Ovary (tissue), 9 donors: ENCODE data around the gene NOL12. TPM values are rescaled to one million over a fixed set of nuclear protein-coding genes. Genes with fewer than 3 reads are reported as not detected.

ENCODE experiments used
- DNase-seq, 5 donors: peaks; one replicate each; pipeline ENCODE4 v3.0.0-alpha.2; 2019 to 2020
- H3K27ac ChIP-seq, 2 donors: fragments of 200-600 bp; one replicate each; pipeline versions ENCODE4 v1.5.1 to v1.8.0; 2019 to 2022
- H3K27me3 ChIP-seq: fragments of 200-600 bp; one replicate; pipeline ENCODE4 v1.8.0; 2022
- H3K36me3 ChIP-seq: fragments of 200-600 bp; sonication (generic); one replicate; pipeline ENCODE4 v1.5.1; 2019
- H3K4me1 ChIP-seq: one replicate; pipeline ENCODE4 v1.8.1; 2013; ENCODE audit warnings: mild to moderate bottlenecking, moderate library complexity; ENCODE audit not compliant: insufficient read depth
- H3K4me3 ChIP-seq: fragments of 200-600 bp; sonication (generic); one replicate; pipeline ENCODE4 v1.5.1; 2017
- H3K9me3 ChIP-seq, 2 donors: fragments of 200-600 bp in 1 of 2; sonication (generic) in 1 of 2; one replicate each; pipeline versions ENCODE4 v1.5.1 to v1.8.1; 2013 to 2019; ENCODE audit warnings: mild to moderate bottlenecking in 1 of 2, moderate library complexity in 1 of 2
- CTCF ChIP-seq, 3 donors: fragments of 450-650 bp in 2 of 3; fragments of 200-600 bp in 1 of 3; IDR thresholded peaks; one replicate each; pipeline versions ENCODE4 v1.5.1 to v1.8.0; 2016 to 2022; ENCODE audit warnings: antibody characterized with exemption in 3 of 3, mild to moderate bottlenecking in 1 of 3
- EP300 ChIP-seq: sonication (generic); formaldehyde crosslinking; IDR thresholded peaks from one replicate; pipeline ENCODE4 v1.6.1; 2017; ENCODE audit warnings: antibody characterized with exemption
- POLR2A ChIP-seq: fragments of 450-650 bp; IDR thresholded peaks from one replicate; pipeline ENCODE4 v1.6.1; 2017; ENCODE audit warnings: antibody characterized with exemption, mild to moderate bottlenecking, moderate library complexity
- WGBS, 3 donors: extraction: QIAGEN DNeasy Blood & Tissue Kit in 1 of 3; methylation state at CpG; one replicate each; pipeline versions ENCODE4 v1.1.5 to v1.1.7; 2013 to 2017; 5-methylcytosine and 5-hydroxymethylcytosine counted together
- intact Hi-C, 4 donors: fragments of 100-400 bp; cut with DNase I; formaldehyde crosslinking; loops; one replicate each; pipeline versions ENCODE4 v1.11.0 to v1.15.1; 2022 to 2023
- polyA plus RNA-seq, 2 donors: library from polyadenylated mRNA; stranded (reverse); fragments of 200-250 nt in 1 of 2; fragments of 350-450 nt in 1 of 2; fragmentation: Illumina TruSeq in 1 of 2; extraction: RNeasy Lipid Tissue Mini Kit (QIAGEN cat#74804) in 1 of 2; gene quantifications; one replicate each; pipeline ENCODE4 v1.2.3, GENCODE V29; 2013 to 2014
- total RNA-seq, 7 donors: library from RNA; depleted of rRNA in 2 of 7; stranded (reverse); fragments of >200 nt in 2 of 7; fragmentation: NEBNext Ultra II Directional in 3 of 7; extraction: Animal tissue kit (Norgen Biotek cat#: 25700) in 3 of 7; gene quantifications; one replicate each; pipeline versions ENCODE4 v1.1.0 to v1.2.4, GENCODE V29; 2016 to 2023
- donor health status: DM: no; HTN: no; CAD: no; lungs with moderate emphysema.
- donor health status: DM: no; HTN: no; CAD: no.
- donor health status: Bipolar disorder and iron deficiency.
- donor health status: DM: yes; HTN: yes; CAD: no.
- donor health status: DM: no; HTN: no; CAD: no.
- donor health status: DM: yes; HTN: yes; CAD: no.

Gene NOL12
- total and polyA plus RNA-seq, 9 donors = 7.6 to 36.0 (median 20.0) TPM

- 0 to 1% (median 0%) methylated on average over 55 to 101 of the region's 101 CpGs for WGBS, 3 donors
- Histone ChIP-seq H3K4me3 (peak within 1 kb of the TSS; percentile 62), H3K9me3 (no peaks in the 10 kb centered on the region), H3K27me3 (no peaks in the 10 kb centered on the region), H3K36me3 (no peaks in the 10 kb centered on the region), H3K4me1 (peaks cover 8% of the 10 kb centered on the region), H3K27ac (peak within 1 kb of the TSS in 1 of 2 donors; percentile 71)
- intact Hi-C loops = loop anchor here in 1 of 4 donors (2.0 kb wide), 1 partner anchor 16 kb away; the partner anchor contains the start of gene LGALS1
- TF ChIP-seq POLR2A = peak; percentile 74
- TF ChIP-seq CTCF (IDR thresholded peaks at IDR 0.05) = no peak
- peak; percentile 99 to 100 (median 100) for DNase-seq
These were observed 27.7 kb upstream of the NOL12 start, which contains the start of gene PDXP for GRCh38 chr22:37658133-37659065. TSS of gene PDXP (plus strand) at chr22:37658723. CDS start at chr22:37658783, 60 bp downstream.

- H3K4me1 ChIP-seq = peaks cover 8% of the 10 kb centered on the region
- no peaks in the 10 kb centered on the region for H3K9me3 ChIP-seq
- DNase-seq = peak in 4 of 5 donors; percentile 26 to 67 (median 50)
- no peaks in the 10 kb centered on the region for H3K27me3 ChIP-seq
- no peaks in the 10 kb centered on the region for H3K36me3 ChIP-seq
- intact Hi-C loops = loop anchor here in 1 of 4 donors (2.0 kb wide), 1 partner anchor 16 kb away; the partner anchor contains the start of gene LGALS1
- H3K27ac ChIP-seq = no peak overlapping the region
- no peak for TF ChIP-seq CTCF (IDR thresholded peaks at IDR 0.05)
- no peak for TF ChIP-seq POLR2A
- no peak for TF ChIP-seq EP300
- peak overlapping the region; percentile 62 for H3K4me3 ChIP-seq
- WGBS, 3 donors = 2 to 4% (median 2%) methylated on average over 37 to 68 of the region's 68 CpGs
These were observed 26.9 kb upstream of the NOL12 start for GRCh38 chr22:37659066-37659896.

GRCh38 chr22:37659897-37660708 lies 26.0 kb upstream of the NOL12 start:
- WGBS, 3 donors = 69 to 72% (median 72%) methylated on average over 14 of the region's 14 CpGs
- peaks cover 11% of the 10 kb centered on the region for H3K4me1 ChIP-seq
- intact Hi-C loops = loop anchor here in 1 of 4 donors (2.0 to 5.0 kb wide), 2 partner anchors 15 to 142 kb away; partner anchors contain the start of gene LGALS1
- H3K4me3 ChIP-seq = peak overlapping the region; percentile 62
- H3K9me3 ChIP-seq = no peaks in the 10 kb centered on the region
- H3K36me3 ChIP-seq = no peaks in the 10 kb centered on the region
- peak in 1 of 5 donors; percentile 32 for DNase-seq
- no peaks in the 10 kb centered on the region for H3K27me3 ChIP-seq
- TF ChIP-seq POLR2A (no peak), EP300 (no peak), CTCF (IDR thresholded peaks at IDR 0.05) (no peak)
- no peak overlapping the region for H3K27ac ChIP-seq
